HG03103 (cell line): ENCODE results near the gene ZBTB16.

ENCODE experiments used
- ATAC-seq: cut with Tn5 transposase; IDR thresholded peaks from one replicate; pipeline ENCODE4 v1.9.1; 2021; ENCODE audit warnings: low read depth; ENCODE audit not compliant: unreplicated experiment

Gene ZBTB16

GRCh38 chr11:114063149-114063828 lies 3.8 kb downstream of the ZBTB16 start:
- ATAC-seq, result no peak

- ATAC-seq, result no peak
Measured at GRCh38 chr11:114063829-114064201, 4.3 kb downstream of the ZBTB16 start.

GRCh38 chr11:114064216-114064615 lies 4.7 kb downstream of the ZBTB16 start:
- ATAC-seq, result no peak

DNA sequence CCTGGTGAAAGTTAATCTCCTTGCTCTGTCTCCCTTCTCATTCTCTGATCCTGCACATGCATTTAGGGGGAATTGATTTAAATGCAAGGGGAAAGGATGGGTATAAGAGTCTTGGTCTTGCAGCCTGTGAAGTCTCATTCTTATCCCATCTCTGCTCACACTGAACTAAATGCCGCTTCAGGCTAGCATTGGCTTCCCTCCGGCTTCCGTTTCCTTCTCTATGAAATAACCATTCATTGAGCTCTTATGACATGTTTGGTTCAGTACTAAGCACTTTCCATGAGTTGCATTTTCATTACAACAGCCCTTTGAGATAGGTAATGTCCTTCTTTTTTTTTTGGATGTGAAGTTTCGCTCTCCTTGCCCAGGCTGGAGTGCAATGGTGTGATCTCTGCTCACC lies 5.6 kb downstream of the ZBTB16 start:
- no peak for ATAC-seq

DNA sequence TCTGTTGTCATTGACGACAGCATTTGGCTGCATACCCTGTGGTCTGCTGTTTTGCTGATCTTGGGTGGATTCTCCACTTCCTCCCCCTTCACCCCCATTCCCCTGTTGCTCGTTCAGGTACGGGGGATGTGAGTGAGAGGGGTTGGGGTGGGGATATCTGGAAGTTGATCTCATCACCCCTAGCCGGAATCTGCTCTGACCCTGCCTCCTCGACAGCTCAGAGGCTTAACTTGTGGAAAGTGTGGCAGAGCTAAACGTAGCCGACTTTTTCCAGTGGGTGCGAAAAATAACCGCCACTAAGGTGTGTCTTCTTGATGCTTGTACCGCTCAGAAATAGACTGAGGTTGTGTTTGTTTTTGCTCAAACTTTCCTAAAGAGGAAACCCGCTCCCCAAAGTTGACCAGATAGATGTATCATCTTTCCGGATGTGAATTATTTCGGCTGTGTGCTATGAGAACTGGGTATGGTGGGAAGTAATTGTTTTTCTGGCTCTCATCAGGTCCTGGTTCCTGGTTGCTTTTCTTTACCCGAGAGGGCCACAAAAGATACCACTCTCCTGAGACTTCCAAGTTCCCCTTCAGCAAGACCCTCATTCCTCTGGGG lies 6.6 kb downstream of the ZBTB16 start:
- ATAC-seq, result no peak

DNA sequence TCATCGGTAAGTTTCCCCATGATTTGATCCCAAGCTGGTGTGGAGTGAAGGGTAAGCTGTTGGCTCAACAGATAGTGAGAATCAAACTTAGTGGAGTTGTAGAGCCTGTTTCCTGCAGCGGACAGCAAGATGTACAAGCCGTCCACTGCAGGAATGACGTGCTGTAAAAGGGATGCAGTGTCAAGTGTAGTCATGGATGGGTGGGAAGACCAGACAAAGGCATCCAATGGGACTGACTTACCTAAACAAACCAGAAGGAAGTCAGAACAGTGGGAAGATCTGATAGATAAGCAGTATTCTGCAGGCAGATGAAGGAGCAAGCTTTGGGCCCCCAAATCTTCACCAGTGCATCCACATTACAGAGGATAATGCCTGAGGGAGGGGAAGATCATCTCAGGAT lies 8.8 kb downstream of the ZBTB16 start:
- ATAC-seq, result no peak

GRCh38 chr11:114070464-114071139 lies 11.1 kb downstream of the ZBTB16 start:
- ATAC-seq, result no peak

- ATAC-seq, result no peak
Measured at GRCh38 chr11:114073007-114073827, 13.7 kb downstream of the ZBTB16 start.

- ATAC-seq, result no peak
Measured at GRCh38 chr11:114073828-114074381, 14.4 kb downstream of the ZBTB16 start.

- no peak for ATAC-seq
Measured at GRCh38 chr11:114074546-114075343, 15.2 kb downstream of the ZBTB16 start.

DNA sequence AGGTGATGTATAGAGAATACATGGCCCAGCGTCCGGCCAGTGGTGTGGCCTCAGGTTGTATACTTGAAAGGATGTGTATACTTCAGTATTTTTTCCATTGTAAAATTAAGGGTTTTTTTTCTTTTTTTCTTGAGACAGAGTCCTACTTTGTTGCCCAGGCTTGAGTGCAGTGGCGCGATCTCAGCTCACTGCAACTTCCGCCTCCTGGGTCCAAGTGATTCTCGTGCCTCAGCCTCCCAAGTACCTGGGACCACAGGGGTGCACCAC lies 15.8 kb downstream of the ZBTB16 start:
- ATAC-seq, result no peak

DNA sequence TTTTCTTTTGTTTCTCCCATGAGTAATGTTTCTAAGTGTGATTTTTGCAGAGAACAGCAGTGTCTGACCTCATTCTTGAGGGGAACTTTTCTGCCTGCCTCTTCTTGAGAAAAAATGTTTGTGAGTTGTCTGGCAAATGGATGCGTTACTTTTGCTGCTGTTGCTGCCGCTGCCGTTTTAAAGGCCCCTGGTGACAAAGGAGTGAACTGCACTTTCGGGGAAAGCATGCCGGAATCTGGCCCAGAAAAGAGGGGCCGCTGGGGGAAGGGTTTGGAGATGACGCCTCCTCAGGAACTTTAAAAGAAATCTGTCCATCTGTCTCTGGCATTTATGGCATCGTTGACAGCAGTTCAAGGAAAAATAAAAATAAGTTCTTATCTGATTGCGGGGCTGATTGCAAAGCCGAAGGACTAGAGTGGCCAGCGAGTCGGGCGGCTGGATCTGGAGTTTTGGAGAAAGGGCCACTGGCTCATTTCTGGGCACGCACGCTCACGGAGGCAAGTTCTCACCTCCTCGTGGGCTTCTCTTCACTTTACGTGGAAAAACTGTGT lies 16.5 kb downstream of the ZBTB16 start:
- no peak for ATAC-seq

DNA sequence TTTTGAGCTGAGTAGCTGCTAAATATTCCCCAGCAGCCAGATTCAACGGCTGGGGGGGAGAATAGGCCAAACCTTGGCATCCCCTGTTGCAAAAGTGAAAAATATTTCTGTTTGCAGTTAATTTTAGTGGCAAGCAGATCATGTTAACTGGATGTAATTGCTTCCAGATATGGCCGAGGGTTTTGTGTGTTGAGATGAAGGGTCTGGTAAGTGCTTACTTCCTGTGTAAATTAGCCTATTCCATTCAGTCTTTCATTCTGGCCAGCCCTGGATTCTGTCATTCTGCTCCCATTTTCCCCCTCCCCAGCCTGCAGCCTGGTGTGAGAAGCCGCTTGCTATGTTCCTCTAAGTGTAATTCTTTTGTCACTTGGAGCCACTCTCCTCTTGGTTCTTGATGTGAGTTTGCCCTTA lies 17.4 kb downstream of the ZBTB16 start:
- no peak for ATAC-seq

- no peak for ATAC-seq
Measured at GRCh38 chr11:114077482-114078305, 18.2 kb downstream of the ZBTB16 start.

- no peak for ATAC-seq
Measured at GRCh38 chr11:114078423-114078822, 18.9 kb downstream of the ZBTB16 start.

DNA sequence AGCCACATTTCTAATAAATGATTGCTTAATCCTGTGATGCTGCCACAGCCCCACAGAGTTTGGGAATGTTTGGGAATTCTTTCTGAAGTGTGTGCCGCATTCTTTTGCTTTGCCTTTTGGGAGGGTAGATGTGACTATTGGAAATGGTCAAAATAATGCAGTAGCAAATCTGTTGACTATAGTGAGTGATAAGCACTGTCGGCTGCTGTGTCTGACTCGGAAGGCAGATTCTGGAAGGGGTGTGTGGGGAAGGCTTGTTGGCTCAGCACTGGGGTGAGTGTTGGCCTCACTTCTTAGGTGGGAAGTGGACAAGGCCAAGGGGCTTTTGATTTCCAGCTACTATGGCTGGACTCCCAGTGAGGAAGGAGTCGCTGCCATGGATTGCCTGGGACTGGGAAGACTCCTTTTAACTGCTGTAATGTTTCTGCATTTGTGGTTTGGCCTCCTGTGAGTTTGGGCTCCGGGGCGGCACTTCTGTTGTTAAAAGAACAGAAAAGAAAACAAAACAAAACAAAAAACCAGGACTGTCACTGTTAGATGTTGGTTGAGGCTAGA lies 20.1 kb downstream of the ZBTB16 start:
- no peak for ATAC-seq

- no peak for ATAC-seq
Measured at GRCh38 chr11:114080219-114080618, 20.7 kb downstream of the ZBTB16 start.

DNA sequence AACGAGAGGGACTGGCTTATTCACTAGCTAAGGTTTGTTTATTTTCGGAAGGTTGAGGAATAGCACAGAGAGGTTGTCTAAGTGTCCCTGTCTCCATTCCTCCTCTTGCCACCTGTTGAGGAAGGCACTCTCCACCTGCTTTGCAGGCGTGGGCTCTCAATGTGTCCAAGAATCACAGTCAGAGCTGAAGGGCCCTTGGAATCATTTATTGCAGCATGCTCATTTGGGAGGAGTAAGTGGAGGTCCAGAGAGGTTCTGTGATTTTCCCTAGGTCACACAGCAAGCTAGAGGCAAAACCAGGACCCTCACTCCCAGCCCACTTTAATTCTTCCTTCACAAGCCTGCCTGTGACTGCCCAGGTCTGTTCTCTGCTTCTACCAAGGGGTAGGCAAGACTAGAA lies 21.3 kb downstream of the ZBTB16 start:
- ATAC-seq, result no peak
